ENCODE data around the gene SYMPK.
"Not testable (repeated sequence)": the region's sequence is repeated elsewhere in the genome, so short reads cannot be mapped to it uniquely, and the experiment has no call there.

The SYMPK gene

DNA sequence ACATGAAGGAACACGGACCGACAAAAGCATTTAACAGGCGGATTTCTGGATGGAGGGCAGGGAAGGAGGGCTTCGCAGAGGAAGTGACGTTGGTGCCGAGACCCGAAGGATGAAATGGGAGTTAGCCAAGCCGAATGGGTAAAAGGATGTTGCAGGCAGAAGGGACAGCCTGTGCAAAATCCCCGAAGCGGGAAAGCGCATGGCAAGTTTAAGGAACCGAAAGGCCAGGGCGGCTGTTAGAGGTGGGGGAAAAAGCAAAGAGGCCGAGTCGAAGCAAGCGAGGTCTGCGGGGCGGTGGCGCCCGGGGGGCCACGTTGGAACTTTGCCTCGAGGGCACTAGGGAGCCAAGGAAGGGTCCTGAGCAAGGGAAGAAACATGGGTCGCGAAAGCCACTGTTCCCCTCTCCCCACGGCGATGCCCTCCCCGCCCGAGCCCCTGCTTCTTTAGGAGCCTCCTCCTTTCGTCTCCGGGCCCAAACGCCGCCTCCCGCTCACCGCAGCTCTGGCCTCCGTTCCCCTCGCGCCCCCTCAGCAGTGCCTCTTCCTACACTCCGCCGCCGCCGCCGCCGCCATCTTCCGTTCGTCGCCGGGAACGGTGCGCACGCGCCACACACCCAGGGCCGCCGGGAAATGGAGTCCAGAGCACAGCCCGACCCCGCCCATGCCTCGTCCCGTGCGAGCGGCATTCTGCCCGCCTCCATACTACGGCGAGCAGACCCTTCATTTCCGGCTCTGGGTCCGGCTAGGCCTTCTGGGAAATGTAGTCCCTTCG, at the start of gene SYMPK:
Gene SYMPK, minus strand, starts transcription at position 584 of the 771 bp plus-strand sequence. CDS start 8,652 bp downstream, outside the sequence.
- DNase-seq = peak; percentile 97 to 99

DNA sequence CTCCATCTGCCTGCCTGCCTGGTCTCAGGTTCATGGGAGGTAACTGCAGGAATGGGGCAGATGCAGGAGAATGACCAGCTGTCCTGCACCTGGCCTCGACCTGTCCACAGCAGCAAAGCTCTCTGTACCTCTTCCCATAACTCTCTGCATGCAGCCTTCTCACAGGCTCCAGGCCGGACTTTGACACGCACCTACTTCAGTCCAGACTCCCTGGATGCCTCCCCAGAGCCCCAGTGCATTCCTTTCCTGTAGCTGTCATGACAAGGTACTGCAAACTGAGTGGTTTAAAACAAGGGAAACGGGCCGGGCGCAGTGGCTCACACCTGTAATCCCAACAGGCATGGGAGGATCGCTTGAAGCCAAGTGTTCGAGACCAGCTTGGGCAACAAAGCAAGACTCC, 48.3 kb upstream of the SYMPK start:
- no peak for DNase-seq

DNA sequence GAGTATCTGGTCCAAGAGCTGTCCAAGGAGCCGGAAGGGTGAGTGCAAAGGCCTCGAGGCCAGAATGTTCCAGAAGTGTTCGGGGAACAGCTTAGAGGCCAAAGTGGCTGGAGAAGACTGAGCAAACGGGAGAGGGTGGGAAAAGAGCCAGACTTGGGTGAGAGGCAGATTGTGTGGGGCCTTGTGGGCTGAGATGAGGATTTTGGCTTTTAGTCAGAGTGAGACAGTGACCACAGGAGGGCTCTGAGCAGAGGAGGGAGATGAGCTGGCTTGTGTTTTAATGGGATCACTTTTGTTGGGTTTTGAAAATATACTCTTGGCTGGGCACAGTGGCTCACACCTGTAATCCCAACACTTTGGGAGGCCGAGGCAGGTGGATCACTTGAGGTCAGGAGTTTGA, 46.0 kb upstream of the SYMPK start:
- DNase-seq = no peak

DNA sequence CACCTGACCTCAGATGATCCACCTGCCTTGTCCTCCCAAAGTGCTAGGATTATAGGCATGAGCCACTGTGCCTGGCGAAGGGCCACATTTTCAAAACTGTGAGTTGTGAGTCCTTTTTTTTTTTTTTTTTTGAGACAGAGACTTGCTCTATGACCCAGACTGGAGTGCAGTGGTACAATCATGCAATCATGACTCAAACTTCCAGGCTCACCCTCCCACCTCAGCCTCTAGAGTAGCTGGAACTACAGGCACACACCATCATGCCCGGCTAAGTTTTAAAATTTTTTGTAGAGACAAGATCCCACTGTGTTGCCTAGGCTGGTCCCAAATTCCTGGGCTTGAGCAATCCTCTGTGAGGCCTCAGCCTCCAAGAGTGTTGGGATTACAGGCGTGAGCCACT, 43.3 kb upstream of the SYMPK start:
- DNase-seq = no peak

DNA sequence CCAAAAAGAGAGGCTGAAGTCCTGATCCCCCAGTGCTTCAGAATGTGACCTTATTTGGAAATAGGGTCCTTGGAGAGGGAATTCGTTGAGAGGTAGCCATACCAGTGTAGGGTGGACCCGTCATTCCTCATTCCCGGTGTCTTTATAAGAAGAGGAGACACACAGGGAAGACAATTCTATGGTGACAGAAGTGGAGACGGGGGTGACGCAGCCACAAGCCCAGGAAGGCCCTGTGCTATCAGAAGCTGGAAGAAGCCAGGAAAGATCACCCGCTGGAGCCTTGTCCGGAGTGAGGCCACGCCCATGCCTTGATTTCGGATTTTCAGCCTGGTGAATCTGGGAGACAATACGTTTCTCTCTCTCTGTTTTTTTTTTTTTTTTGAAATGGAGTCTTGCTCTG, 42.1 kb upstream of the SYMPK start:
- no peak for DNase-seq

DNA sequence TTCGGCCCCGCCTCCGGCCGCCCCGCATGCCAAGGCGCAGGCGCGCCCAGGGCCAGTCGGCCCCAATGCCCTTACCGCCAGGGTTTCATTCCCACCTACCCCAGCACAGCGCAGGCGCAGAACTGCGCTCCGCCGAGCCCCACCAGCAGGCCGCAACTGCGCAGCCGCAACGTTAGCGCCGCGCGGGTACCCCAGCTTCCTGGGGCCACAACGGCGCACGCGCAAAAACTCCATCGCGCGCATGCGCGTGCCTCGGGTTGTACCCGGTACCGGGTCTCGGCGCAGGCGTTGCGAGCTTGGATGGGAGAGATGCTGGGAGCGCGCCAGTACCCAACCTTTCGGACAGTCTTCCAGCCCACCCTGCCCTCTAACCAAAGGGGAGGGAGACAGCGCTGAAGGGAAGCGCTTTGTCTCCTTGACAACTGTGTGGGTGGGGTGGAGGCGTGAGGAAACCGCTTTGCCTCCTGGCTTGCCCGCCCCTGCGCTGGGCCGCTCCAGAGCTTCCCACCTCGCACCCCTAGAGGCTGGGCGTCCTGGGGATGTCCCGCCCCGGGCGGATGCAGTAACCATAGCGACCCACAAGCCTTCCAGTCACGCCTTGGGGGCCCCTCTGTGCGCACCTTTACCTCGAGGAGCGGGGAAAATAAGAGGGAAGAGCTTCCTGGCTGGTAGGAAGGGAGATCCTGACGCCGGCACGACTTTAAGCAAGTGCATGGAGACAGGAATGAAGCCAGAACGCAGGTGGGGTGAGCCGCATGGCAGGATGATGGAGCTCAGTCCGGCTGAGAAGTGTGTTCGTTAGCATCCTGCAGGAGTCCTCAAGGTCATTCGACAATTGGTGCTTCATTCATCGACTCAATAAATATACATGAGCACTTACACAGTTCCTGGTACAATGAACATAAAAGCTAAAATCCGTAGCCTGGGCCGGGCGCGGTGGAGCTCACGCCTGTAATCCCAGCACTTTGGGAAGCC, 40.0 kb upstream of the SYMPK start:
- peak; percentile 98 to 99 for DNase-seq

DNA sequence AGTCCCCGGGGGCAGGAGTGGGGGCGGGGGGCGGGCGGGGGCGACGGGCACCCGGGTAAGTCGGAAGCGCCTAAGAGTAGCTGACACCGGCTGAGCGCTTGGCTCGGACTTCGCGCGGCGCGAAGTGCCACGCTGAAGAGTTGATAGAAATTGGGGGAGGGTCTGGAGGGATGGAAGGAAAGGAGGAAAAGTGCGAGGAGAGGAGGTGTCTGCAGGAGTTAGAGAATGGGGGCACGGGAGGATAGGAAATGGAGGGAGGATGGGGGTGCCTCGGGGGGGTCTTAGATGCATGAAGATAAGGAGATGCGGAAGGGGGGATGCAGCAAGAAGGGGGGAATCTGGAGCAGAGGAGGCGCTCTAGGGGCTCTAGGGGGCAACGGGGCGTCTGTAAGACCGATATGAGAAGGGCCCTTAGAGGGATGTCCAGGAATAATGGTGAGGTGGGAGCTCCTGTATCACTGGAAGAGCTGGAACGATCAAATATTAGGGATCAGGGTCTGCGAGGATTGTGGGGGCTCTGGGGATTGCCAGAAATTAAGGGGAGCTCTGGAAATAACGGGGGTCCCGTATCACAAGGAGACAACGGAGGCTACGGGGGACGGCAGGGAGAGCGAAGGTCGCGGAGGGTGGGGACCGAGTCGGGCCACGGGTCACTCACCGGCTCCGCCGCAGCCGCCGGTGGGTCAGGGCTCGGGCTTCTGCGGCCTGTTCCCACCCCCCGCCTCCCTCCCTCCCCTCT, 39.1 kb upstream of the SYMPK start, which contains the start of gene MYPOP:
Gene MYPOP, minus strand, starts transcription at position 702 of the 739 bp plus-strand sequence. CDS start 840 bp downstream, outside the sequence.
- no peak for DNase-seq

DNA sequence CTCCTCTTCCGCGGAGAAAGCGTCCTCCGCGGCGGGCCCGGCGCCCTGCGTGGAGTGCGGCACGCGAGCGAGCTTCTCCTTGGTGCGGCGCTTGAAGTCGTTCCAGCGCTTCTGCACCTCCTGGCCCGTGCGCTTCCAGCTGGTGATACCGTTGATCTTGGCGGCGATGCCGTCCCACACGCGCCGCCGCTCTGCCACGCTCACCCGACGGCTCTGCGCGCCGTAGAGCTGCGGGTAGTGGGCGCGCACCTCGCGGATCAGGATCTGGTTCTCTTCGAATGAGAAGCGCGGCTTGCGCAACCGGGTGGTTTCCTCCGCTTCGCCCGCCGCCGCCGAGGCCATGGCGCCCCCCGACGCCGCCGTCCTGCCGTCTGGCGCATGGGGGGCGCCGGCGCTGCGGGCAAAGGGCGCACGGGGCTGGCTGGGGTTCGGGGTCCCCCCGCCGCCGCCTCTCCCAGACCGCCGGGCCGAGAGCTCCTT, 38.5 kb upstream of the SYMPK start:
- no peak for DNase-seq

DNA sequence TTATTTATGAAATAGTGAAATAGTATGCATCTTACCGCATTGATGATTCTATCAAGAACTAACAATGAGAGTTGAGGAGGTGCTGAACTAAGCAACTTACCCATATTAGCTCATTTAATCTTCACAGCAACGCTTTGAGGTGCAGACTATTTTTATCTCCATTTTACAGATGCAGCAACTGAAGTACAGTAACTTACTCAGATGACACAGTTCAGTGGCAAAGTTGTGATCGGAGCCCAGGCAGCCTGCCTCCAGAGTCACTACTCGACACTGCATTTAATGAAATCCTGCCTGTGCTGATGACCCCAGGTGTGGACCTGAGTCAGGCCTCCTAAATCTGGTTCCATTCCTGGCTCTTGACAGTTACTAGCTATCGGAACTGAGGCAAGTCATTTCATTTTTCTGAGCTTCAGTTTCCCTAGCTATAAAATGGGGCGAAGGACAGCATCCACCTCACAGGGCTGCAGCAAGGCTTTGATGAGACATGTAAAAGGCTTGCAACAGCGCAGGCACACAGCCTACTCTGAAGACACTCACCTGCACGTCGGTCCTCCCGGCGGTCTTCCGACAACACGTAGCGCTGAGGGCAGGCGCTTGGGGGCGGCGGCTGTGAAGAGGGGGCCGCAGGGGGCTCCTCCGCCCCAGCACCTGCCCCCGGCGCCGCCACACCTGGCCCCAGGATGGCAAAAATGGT, 37.9 kb upstream of the SYMPK start:
- DNase-seq = no peak

DNA sequence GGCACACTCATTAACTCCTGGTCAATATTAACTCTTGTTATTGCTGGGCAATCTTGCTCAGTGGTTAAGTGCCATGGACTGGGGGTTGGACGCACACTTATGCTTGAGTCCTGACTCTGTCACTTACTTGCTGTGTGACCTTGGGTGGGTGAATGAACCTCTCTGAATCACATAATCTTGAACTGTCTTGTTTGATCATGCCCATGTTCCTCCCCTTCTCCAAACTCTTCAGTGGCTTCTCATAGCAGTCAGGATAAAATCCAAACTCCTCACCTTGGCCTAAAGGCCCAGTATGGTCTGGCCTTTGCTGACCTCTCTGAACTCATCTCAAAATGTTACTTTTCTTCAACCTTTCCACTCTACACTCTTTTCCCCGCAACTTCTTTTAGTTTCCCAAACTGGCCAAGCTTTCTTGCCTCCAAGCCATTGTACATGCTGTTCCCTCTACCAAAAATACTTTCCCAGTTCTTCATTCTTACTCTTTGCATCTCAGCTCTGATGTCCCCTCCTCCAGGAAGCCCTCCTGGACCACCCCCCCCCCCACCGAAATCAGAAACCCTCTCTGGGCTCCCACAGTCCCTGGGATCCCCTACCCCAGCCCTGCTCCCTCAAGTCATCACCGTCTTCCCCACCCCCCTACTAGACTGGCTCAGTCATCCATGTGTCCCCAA, 37.1 kb upstream of the SYMPK start:
- no peak for DNase-seq

DNA sequence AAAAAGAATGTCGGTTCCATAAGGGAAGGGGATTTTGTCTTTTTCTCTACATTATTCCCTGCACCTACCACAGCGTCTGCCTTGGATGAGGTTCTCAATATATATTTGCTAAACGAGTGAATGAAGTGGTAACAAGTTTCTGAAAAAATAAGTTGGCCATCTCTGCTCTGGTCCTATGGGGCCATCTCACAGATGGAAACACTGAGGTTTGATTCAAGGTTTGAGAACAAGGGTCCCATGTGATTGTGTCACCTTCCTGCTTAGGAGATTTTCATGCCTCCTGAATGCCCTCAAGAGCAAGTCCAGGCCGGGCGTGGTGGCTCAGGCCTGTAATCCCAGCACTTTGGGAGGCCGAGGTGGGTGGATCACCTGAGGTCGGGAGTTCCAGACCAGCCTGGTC, 36.3 kb upstream of the SYMPK start:
- no peak for DNase-seq

DNA sequence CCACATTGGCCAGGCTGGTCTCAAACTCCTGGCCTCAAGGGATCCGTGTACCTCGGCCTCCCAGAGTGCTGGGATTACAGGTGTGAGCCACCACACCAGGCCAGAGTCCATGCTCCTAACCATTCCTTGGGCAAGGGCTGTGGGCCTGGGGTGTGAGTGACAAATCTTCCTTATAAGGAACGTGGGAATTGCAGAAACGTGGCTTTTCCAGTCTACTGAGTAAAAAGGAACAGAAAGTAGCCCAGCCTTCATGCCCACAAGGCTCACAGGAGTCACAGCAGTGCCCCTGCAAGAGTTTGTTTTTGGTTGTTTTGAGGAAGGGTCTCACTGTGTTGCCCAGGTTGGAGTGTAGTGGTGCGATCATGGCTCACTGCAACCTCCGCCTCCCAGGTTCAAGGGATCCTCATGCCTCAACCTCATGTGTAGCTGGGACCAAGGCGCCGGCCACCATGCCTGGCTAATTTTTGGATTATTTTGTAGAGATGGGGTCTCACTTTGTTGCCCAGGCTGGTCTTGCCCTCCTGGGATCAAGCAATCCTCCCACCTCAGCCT, 34.4 kb upstream of the SYMPK start:
- DNase-seq = no peak

DNA sequence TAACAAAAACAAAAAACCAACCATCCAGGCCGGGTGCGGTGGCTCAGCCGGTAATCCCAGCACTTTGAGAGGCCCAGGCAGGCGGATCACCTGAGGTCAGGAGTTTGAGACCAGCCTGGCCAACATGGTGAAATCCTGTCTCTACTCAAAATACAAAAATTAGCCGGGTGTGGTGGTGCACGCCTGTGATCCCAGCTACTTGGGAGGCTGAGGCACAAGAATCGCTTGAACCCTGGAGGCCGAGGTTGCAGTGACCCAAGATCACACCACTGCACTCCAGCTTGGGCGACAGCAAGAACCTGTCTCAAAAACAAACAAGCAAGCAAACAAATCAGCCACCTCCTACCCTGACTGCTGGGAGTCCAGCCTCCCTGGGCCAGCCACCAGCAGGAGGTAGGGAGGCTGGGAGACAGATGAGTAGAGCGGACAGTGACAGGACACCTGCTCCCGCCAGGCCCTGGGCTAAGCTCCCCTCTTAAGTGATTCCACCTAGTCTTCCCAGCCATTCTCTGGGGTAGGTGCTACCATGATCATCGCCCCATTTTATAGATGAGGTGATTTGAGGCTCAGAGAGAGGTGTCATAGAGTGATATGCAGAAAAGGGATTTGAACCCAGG, 33.1 kb upstream of the SYMPK start:
- DNase-seq = not testable (repeated sequence)

DNA sequence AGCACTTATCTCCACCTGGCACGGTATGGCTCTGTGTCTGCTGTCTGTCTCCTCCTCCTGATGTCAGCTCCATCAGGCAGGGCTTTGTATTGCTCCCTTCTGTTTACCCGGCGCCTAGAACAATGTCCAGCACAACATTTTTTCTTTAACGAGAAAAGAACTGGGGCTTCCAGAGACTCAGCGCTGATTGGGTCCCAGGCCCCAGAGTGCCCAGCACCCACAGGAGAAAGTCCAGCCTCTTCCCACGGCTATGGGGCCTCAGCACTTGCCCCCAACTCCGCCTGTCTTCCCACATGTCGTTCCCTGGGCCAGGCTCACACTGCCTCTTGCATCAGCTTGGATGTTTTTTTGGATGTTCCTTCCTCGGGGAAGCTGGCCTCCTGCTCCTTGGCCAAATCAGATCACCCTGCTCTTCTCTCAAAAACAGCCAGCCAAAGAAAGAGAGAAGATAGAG, 32.6 kb upstream of the SYMPK start:
- no peak for DNase-seq

DNA sequence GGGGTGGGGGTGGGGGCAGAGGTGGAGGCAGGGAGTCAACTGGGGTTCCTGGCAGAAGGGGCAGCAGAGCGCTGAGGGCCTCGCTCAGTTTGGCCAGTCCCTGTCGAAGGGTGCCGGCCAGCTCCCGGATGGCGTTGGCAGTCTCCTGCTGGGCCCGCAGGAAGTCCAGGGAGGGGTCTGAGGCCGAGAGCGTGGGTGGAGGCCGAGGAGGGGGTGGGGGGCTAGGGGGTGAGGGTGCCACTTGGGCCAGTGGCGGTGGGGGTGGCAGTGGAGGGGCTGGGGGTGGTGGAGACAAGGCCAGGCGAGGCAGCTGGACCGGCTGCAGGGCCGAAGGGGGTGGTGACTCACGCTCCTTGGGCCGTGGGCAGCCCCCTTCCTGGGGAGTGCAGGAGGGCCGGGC, 27.9 kb upstream of the SYMPK start:
- no peak for DNase-seq

DNA sequence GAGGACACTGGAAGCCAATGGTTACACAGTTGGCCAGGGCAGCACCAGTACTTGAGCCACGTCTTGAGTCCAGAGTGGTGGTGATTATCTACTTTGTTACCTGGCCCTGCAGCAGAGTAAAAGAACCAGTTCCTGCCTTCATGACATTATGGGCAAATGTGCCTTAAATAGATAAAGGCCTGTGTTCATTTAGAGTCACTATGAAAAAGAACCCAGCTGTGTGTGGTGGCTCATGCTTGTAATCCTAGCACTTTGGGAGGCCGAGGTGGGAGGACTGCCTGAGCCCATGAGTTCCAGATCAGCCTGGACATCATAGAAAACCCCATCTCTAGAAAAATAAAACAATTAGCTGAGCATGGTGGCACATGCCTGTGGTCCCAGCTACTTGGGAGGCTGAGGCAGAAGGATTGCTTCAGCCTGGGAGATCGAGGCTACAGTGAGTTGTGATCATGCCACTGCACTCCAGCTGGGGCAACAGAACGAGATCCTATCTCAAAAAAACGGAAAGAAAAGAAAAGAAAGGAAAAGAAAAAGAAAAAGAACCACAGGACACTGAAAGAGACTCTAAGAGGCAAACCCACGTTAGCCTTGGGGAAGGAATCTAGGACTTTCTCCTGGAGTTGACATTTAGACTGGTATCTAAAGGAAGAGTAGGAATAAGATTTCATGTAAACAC, 26.4 kb upstream of the SYMPK start:
- no peak for DNase-seq

DNA sequence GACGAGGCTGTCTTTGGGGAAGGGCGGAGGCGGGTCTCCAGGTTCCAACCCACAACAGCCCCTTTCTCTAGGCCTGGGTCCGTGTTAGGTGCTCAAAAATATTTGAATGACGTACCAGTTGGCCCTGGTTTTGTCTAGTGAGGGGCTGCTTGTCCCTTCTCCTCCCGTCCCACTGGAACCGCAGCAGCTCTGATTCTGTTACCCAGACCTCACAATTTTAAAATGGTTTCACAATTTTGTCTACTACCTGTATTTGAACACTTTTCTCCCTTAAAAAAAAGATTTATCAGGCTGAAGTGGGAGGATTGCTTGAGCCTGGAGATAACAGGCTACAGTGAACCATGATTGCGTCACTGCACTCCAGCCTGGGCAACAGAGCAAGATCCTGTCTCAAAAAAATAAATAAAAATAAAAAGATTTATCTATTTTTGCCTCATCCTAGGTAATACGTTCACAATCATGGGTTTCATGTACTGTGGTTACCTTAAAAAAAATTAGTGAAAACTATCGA, 24.3 kb upstream of the SYMPK start:
- no peak for DNase-seq

DNA sequence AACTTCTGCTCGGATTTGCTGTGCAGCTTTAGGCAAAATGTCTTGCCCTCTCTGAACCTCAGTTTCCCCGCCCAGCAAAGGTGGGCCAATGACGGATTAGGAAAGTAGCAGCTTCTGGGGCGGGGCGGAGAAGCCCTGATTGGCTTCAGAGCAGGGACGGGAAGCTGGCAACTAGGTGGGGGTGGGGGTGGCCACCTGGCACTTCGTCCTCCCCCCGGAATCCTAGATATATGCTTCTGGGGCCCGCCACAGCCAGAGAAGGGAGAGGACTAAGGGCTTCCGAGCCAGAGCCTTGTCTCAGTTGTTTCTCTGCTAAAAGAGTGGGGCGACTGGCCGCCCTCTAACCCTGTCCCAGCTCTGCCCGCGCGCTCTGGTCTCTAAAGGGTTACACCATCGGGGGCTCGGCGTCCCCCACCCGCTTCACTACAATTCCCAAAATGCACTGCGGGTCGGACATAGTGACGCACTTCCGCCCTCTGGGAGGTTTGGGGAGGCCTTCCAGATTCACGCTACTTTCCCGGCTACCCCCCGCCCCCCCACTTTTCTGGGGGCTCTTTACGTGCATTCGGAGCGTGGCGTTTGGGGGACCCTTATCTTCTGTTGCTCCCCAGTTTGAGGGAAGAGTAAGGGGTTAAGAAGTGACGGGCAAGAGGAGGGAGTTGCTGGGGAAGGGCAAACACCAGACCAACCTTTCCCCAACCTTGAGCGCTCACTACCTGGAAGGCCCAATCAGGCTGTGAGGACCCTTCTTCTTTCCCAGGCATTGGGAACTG, 23.7 kb upstream of the SYMPK start:
- peak; percentile 88 to 89 for DNase-seq
